MM.1S (cell line): ENCODE measurements around the gene LMNTD1.

Experiments
- CTCF ChIP-seq: fragments of 300-600 bp; sonication (generic); IDR thresholded peaks from 2 replicates; pipeline ENCODE4 v1.5.1; 2016; ENCODE audit warnings: antibody characterized with exemption, low read length, mixed read lengths
- EZH2 ChIP-seq: fragments of 300-600 bp; sonication (generic); optimal IDR thresholded peaks from 2 replicates; pipeline ENCODE3; 2017; ENCODE audit warnings: low read depth, mild to moderate bottlenecking, antibody characterized with exemption, low read length, mixed read lengths
- EZH2phosphoT487 ChIP-seq: fragments of 300-600 bp; sonication (generic); IDR thresholded peaks from 2 replicates; pipeline ENCODE4 v1.6.1; 2018; ENCODE audit warnings: antibody characterized with exemption, low read length

DNA sequence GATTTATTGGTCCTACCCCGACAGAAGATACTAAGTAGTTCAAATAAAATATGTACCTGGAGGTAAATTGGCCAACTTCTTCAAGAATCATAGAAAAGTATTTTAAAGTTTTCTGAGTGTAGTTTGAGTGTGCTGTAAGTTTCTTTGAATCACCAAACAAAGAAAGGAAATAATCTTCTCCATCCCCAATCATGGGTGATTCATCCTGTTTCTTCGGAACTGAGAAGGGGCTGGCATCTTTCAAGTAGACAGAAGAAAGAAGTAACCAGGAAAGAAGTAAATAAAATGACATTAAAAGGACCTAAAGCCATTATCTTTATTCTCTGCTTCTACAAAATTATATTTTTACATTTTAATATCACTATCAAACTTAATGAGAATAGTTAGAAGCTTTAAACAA is 6.8 kb downstream of the LMNTD1 start:
- TF ChIP-seq CTCF (no peak), EZH2phosphoT487 (no peak), EZH2 (no peak)
